Natural killer cell (primary cell): ENCODE data around the gene ABCA3. TPM values are rescaled to one million over a fixed set of nuclear protein-coding genes. Genes with fewer than 3 reads are reported as not detected.
"Not testable (repeated sequence)": the region's sequence is repeated elsewhere in the genome, so short reads cannot be mapped to it uniquely, and the experiment has no call there.

Experiments used
- ATAC-seq, 3 donors: fragments of 150-1000 bp in 2 of 3; fragments of 200-7000 bp in 1 of 3; cut with Tn5 transposase; 1 replicate in 1 of 3; 2 replicates in 2 of 3; pipeline ENCODE4 v1.10.0; 2021; ENCODE audit warnings: mild to moderate bottlenecking in 2 of 3, moderate library complexity in 2 of 3
- DNase-seq, 2 donors: peaks; one replicate each; pipeline versions ENCODE4 v3.0.0 to v3.0.0-alpha.2; 2013 to 2021; ENCODE audit warnings: mixed read lengths in 1 of 2
- H3K27ac ChIP-seq: one replicate; pipeline ENCODE4 v1.5.1; 2013; ENCODE audit warnings: mild to moderate bottlenecking, low read length
- H3K27me3 ChIP-seq: one replicate; pipeline ENCODE4 v1.6.1; 2013; ENCODE audit warnings: low read length; ENCODE audit not compliant: control insufficient read depth, insufficient read depth
- H3K36me3 ChIP-seq: one replicate; pipeline ENCODE4 v1.6.1; 2013; ENCODE audit warnings: low read length; ENCODE audit not compliant: control insufficient read depth, insufficient read depth
- H3K4me1 ChIP-seq: one replicate; pipeline ENCODE4 v1.6.1; 2013; ENCODE audit warnings: low read length; ENCODE audit not compliant: control insufficient read depth, insufficient read depth
- H3K4me3 ChIP-seq: one replicate; pipeline ENCODE4 v1.5.1; 2013; ENCODE audit warnings: low read length
- H3K9me3 ChIP-seq: one replicate; pipeline ENCODE4 v1.6.1; 2013; ENCODE audit warnings: low read length; ENCODE audit not compliant: control insufficient read depth, insufficient read depth
- H3K27ac Mint-ChIP-seq, 2 donors: one replicate each; pipeline ENCODE4 v1.8.0; 2022; ENCODE audit warnings: mild to moderate bottlenecking in 2 of 2, mixed read lengths in 2 of 2, moderate library complexity in 1 of 2
- H3K27me3 Mint-ChIP-seq, 2 donors: one replicate each; pipeline ENCODE4 v1.8.0; 2022; ENCODE audit warnings: low read depth in 2 of 2, mixed read lengths in 2 of 2
- H3K36me3 Mint-ChIP-seq: one replicate; pipeline ENCODE4 v1.8.0; 2022; ENCODE audit warnings: mixed read lengths
- H3K4me1 Mint-ChIP-seq, 2 donors: one replicate each; pipeline ENCODE4 v1.8.0; 2022; ENCODE audit warnings: mixed read lengths in 2 of 2
- H3K4me3 Mint-ChIP-seq: one replicate; pipeline ENCODE4 v1.8.0; 2022; ENCODE audit warnings: mild to moderate bottlenecking, moderate library complexity, mixed read lengths
- H3K9me3 Mint-ChIP-seq, 2 donors: one replicate each; pipeline ENCODE4 v1.8.0; 2022; ENCODE audit warnings: mixed read lengths in 2 of 2
- CTCF ChIP-seq: fragments of 200-600 bp; IDR thresholded peaks from one replicate; pipeline ENCODE4 v1.8.0; 2022; ENCODE audit warnings: antibody characterized with exemption
- WGBS: methylation state at CpG from one replicate; pipeline ENCODE4 v1.1.7; 2013; ENCODE audit warnings: missing lambda C conversion rate; ENCODE audit not compliant: insufficient coverage; 5-methylcytosine and 5-hydroxymethylcytosine counted together
- intact Hi-C: fragments of 100-400 bp; cut with micrococcal nuclease; formaldehyde crosslinking; loops from one replicate; pipeline ENCODE4 v1.14.2; 2022
- total RNA-seq, 4 donors: library from RNA; stranded (reverse); fragments of 120-200 nt in 1 of 4; gene quantifications; one replicate each; pipeline versions ENCODE4 v1.2.3 to v1.2.4, GENCODE V29; 2013 to 2022

ABCA3 gene
- total RNA-seq, 3 donors from 2014 or later (not counting 1 experiment from before 2014, with no cell fraction given) = 12.2 to 17.5 (median 16.6) TPM

GRCh38 chr16:2244301-2244700, 96.2 kb downstream of the ABCA3 start:
- Mint-ChIP-seq H3K36me3 (no peaks in the 10 kb centered on the region), H3K4me3 (no peak overlapping the region), H3K27me3 (no peaks in the 10 kb centered on the region), H3K4me1 (no peaks in the 10 kb centered on the region), H3K27ac (no peak overlapping the region), H3K9me3 (no peaks in the 10 kb centered on the region)
- H3K9me3 ChIP-seq = no peaks in the 10 kb centered on the region
- H3K36me3 ChIP-seq = peaks cover 29% of the 10 kb centered on the region
- no peak overlapping the region for H3K27ac ChIP-seq
- no peaks in the 10 kb centered on the region for H3K4me1 ChIP-seq
- 90% methylated on average over 17 of the region's 17 CpGs for WGBS
- no peak overlapping the region for H3K4me3 ChIP-seq
- no peak for ATAC-seq
- no peak for TF ChIP-seq CTCF
- intact Hi-C loops = no loop called here
- DNase-seq = no peak
- H3K27me3 ChIP-seq = no peaks in the 10 kb centered on the region

GRCh38 chr16:2243781-2244180, 96.7 kb downstream of the ABCA3 start:
- Histone ChIP-seq H3K27ac (no peak overlapping the region), H3K27me3 (no peaks in the 10 kb centered on the region), H3K9me3 (no peaks in the 10 kb centered on the region), H3K4me3 (no peak overlapping the region), H3K36me3 (peaks cover 29% of the 10 kb centered on the region), H3K4me1 (no peaks in the 10 kb centered on the region)
- Mint-ChIP-seq H3K4me1 (no peaks in the 10 kb centered on the region), H3K9me3 (no peaks in the 10 kb centered on the region), H3K27me3 (no peaks in the 10 kb centered on the region), H3K36me3 (no peaks in the 10 kb centered on the region), H3K27ac (no peak overlapping the region), H3K4me3 (no peak overlapping the region)
- TF ChIP-seq CTCF = no peak
- 93% methylated on average over 11 of the region's 11 CpGs for WGBS
- no peak for DNase-seq
- intact Hi-C loops = no loop called here
- no peak for ATAC-seq

GRCh38 chr16:2243031-2243528, 97.4 kb downstream of the ABCA3 start:
- H3K4me3 ChIP-seq = no peak overlapping the region
- DNase-seq = no peak
- Mint-ChIP-seq H3K27me3 (no peaks in the 10 kb centered on the region), H3K4me3 (no peak overlapping the region), H3K27ac (no peak overlapping the region), H3K4me1 (no peaks in the 10 kb centered on the region), H3K9me3 (no peaks in the 10 kb centered on the region), H3K36me3 (no peaks in the 10 kb centered on the region)
- WGBS = 97% methylated on average over 19 of the region's 19 CpGs
- intact Hi-C loops = no loop called here
- H3K4me1 ChIP-seq = no peaks in the 10 kb centered on the region
- H3K9me3 ChIP-seq = no peaks in the 10 kb centered on the region
- no peak overlapping the region for H3K27ac ChIP-seq
- no peak for TF ChIP-seq CTCF
- peaks cover 29% of the 10 kb centered on the region for H3K36me3 ChIP-seq
- ATAC-seq = no peak
- no peaks in the 10 kb centered on the region for H3K27me3 ChIP-seq

- no peak overlapping the region for H3K27ac Mint-ChIP-seq
- ATAC-seq (no peak), DNase-seq (no peak)
- no peak for TF ChIP-seq CTCF
- intact Hi-C loops = no loop called here
- H3K4me1 ChIP-seq = no peaks in the 10 kb centered on the region
- H3K4me1 Mint-ChIP-seq = no peaks in the 10 kb centered on the region
- no peak overlapping the region for H3K4me3 ChIP-seq
- no peaks in the 10 kb centered on the region for H3K27me3 Mint-ChIP-seq
- no peaks in the 10 kb centered on the region for H3K36me3 Mint-ChIP-seq
- WGBS = 89% methylated on average over 11 of the region's 11 CpGs
- no peaks in the 10 kb centered on the region for H3K9me3 ChIP-seq
- peaks cover 29% of the 10 kb centered on the region for H3K36me3 ChIP-seq
- H3K27ac ChIP-seq = no peak overlapping the region
- H3K27me3 ChIP-seq = no peaks in the 10 kb centered on the region
- no peak overlapping the region for H3K4me3 Mint-ChIP-seq
- no peaks in the 10 kb centered on the region for H3K9me3 Mint-ChIP-seq
These were observed 97.9 kb downstream of the ABCA3 start for GRCh38 chr16:2242598-2242997.

GRCh38 chr16:2240331-2240730, 100.2 kb downstream of the ABCA3 start:
- H3K4me3 ChIP-seq, H3K9me3 Mint-ChIP-seq, H3K4me1 Mint-ChIP-seq, H3K27ac ChIP-seq, DNase-seq, intact Hi-C loops, H3K27ac Mint-ChIP-seq, H3K9me3 ChIP-seq, ATAC-seq, H3K27me3 Mint-ChIP-seq, H3K27me3 ChIP-seq, H3K4me3 Mint-ChIP-seq, H3K36me3 Mint-ChIP-seq: not testable (repeated sequence)
- H3K4me1 ChIP-seq = peaks cover 13% of the 10 kb centered on the region
- WGBS = 98% methylated on average over 8 of the region's 9 CpGs
- peaks cover 23% of the 10 kb centered on the region for H3K36me3 ChIP-seq
